A673 (cell line): Measurements from ENCODE around the gene PIAS1.

ENCODE experiments used
- CTCF ChIP-seq: fragments of 300-800, 200-600 bp; sonication (generic); conservative IDR thresholded peaks from 2 replicates; pipeline ENCODE4 v1.5.1; 2017; ENCODE audit warnings: low read depth, mild to moderate bottlenecking, antibody characterized with exemption, low read length, moderate library complexity, mixed read lengths
- EZH2 ChIP-seq: fragments of 200-600 bp; sonication (generic); IDR thresholded peaks from 2 replicates; pipeline ENCODE4 v1.6.1; 2017; ENCODE audit warnings: borderline replicate concordance, low read depth, mild to moderate bottlenecking, mixed read lengths, antibody characterized with exemption, low read length; ENCODE audit not compliant: poor library complexity, severe bottlenecking

GRCh38 chr15:68208136-68208535 is 154.0 kb downstream of the PIAS1 start:
- TF ChIP-seq CTCF (no peak), EZH2 (no peak)
